Urothelium cell line (cell line): ENCODE results near the gene RAB15.

Experiments used
- DNase-seq: peaks from one replicate; pipeline ENCODE4 v3.0.0; 2011; ENCODE audit warnings: low spot score, mixed read lengths
- FAIRE-seq: peaks from 2 replicates; lab custom pipeline; 2011; peaks lifted over from hg19 to GRCh38; lab: Jason Lieb, UNC

Gene RAB15

GRCh38 chr14:64958743-64959142, 13.4 kb downstream of the RAB15 start:
- peak; percentile 96 for FAIRE-seq

GRCh38 chr14:64958201-64958600, 13.9 kb downstream of the RAB15 start:
- DNase-seq = no peak
- FAIRE-seq = peak; percentile 9

More at GRCh38 chr14:64958743-64959142, 13.4 kb downstream of the RAB15 start:
- no peak for DNase-seq

- DNase-seq = no peak
- no peak for FAIRE-seq
Observed at GRCh38 chr14:64956697-64957406, 15.3 kb downstream of the RAB15 start.

GRCh38 chr14:64955297-64955696, 16.8 kb downstream of the RAB15 start:
- DNase-seq (no peak), FAIRE-seq (peak; percentile 42)

GRCh38 chr14:64954491-64955240, 17.5 kb downstream of the RAB15 start:
- FAIRE-seq (peak; percentile 74), DNase-seq (no peak)

GRCh38 chr14:64953661-64954060, 18.5 kb downstream of the RAB15 start:
- peak; percentile 5 for FAIRE-seq
- no peak for DNase-seq

- peak; percentile 61 for FAIRE-seq
Observed at GRCh38 chr14:64953310-64953654, 18.9 kb downstream of the RAB15 start.

GRCh38 chr14:64952598-64953309, 19.4 kb downstream of the RAB15 start:
- no peak for DNase-seq
- FAIRE-seq = peak; percentile 94

More at GRCh38 chr14:64953310-64953654, 18.9 kb downstream of the RAB15 start:
- no peak for DNase-seq

- FAIRE-seq (no peak), DNase-seq (no peak)
Observed at GRCh38 chr14:64951724-64952123, 20.4 kb downstream of the RAB15 start.

- peak; percentile 96 for FAIRE-seq
- DNase-seq = no peak
Observed at GRCh38 chr14:64951291-64951690, 20.8 kb downstream of the RAB15 start.

- DNase-seq (no peak), FAIRE-seq (no peak)
Observed at GRCh38 chr14:64950889-64951288, 21.2 kb downstream of the RAB15 start.

- FAIRE-seq = peak; percentile 84
Observed at GRCh38 chr14:64948612-64949210, 23.4 kb downstream of the RAB15 start.

GRCh38 chr14:64947710-64948611, 24.2 kb downstream of the RAB15 start:
- FAIRE-seq = peak; percentile 77
- DNase-seq = no peak

More at GRCh38 chr14:64948612-64949210, 23.4 kb downstream of the RAB15 start:
- no peak for DNase-seq

GRCh38 chr14:64946310-64947045, 25.7 kb downstream of the RAB15 start:
- DNase-seq (no peak), FAIRE-seq (peak; percentile 92)

GRCh38 chr14:64945431-64946178, 26.5 kb downstream of the RAB15 start:
- no peak for DNase-seq

GRCh38 chr14:64944861-64945260, 27.3 kb downstream of the RAB15 start:
- DNase-seq (no peak), FAIRE-seq (peak; percentile 68)

More at GRCh38 chr14:64945431-64946178, 26.5 kb downstream of the RAB15 start:
- peak; percentile 44 for FAIRE-seq

GRCh38 chr14:64944041-64944440, 28.1 kb downstream of the RAB15 start:
- DNase-seq = no peak

GRCh38 chr14:64943556-64943955, 28.6 kb downstream of the RAB15 start:
- DNase-seq (no peak), FAIRE-seq (no peak)

More at GRCh38 chr14:64944041-64944440, 28.1 kb downstream of the RAB15 start:
- FAIRE-seq = no peak
